CMK (cell line): ENCODE results near the gene TGDS.

Source experiments
- DNase-seq: peaks from one replicate; pipeline ENCODE4 v3.0.0-alpha.2; 2010; ENCODE audit warnings: low read depth

The TGDS gene

DNA sequence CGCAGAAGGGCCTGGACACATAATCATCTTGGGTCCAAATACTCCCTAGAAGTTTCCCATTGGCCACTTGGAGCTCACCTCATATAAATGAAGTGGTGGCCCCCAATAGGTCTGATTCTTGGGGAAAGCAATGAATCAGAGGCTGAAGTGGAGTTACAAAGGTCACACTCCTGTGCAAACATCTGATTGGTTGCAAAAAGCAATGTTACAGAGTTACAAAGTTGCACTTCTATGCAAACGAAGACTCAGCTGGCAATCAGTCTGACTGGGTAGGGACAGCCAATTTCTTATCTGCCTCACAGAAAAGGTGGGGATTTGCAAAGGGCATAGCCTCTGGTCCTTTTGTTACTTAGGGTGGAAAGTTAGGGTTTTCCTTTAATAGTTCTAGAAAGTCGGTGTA lies 3.9 kb upstream of the TGDS start:
- no peak for DNase-seq

DNA sequence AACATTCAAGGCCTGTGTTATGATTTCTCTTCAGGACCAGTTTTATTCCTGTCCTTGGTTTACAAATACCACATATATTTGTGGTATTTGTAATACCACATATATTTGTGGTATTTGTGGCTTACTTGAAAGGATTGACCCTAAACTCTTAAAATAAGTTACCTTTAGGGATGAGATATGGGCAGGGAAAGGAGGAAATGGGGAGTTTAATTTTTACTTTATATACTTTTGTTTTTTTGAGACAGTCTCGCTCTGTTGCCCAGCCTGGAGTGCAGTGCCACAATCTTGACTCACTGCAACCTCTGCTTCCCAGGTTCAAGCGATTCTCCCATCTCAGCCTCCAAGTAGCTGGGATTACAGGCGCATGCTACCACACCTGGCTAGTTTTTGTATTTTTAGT lies 2.3 kb upstream of the TGDS start:
- DNase-seq = no peak

GRCh38 chr13:94596575-94596971 lies 621 bp upstream of the TGDS start:
- no peak for DNase-seq

DNA sequence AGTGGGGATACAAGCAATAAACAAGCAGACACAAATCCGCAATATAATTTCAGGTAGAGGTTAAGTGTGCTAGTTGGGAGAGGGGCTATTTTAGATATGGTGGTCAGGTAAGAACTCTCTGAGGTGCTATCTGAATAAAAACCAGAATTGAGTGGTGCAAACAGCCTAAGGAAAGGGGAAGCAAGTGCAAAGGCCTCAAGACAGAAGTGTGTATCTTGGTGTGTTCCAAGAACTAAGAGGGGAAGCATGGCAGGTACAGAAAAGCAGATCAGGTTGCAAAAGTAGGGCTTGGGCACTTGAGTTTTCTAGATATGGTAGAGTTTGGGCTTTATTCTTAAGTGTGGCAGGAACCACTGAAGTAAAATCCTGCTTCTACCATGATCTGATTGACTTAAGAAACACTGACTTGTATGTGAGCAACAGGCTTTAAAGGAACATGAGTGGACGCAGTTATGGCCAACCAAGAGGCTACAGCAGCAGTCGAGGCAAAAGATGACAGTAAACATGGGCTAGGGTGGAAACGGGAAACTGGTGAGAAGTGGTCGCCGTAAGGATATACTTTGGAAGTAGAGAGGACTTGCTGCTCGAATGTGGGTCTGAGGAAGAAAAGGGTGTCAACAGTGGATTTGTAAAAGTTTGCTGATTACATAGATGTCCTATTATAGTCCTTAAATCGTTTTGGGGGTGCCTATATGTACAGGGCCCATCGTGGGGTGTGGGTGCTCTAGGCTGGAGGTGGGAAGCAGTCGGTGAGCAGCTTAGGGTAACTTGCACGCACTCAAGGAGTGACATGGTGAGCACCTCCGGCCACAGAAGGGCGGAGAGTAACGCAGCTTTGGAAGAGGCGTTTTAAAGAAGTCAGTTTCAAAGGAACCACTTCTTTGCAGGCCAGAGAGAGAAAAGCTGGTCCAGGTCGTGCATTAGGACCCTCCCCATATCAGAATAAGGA lies 677 bp downstream of the TGDS start:
- no peak for DNase-seq

DNA sequence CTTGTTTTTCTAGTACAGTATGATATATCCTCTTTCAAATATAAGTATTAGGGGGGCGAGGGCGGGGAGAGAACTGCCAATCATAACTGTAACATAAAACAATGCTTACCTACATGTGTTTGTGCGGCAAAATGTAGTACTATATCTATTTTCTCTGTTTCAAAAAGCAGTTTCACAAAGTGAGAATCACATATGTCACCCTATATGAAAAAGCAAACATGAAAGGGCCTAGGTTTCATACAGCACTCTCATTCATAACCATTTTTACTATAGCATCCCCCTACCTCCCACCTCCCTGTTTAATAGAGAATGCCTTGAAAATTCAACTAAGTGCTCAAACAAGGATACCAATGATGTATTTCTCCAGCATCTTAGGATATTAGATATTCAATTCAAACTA lies 5.2 kb downstream of the TGDS start:
- DNase-seq = no peak

DNA sequence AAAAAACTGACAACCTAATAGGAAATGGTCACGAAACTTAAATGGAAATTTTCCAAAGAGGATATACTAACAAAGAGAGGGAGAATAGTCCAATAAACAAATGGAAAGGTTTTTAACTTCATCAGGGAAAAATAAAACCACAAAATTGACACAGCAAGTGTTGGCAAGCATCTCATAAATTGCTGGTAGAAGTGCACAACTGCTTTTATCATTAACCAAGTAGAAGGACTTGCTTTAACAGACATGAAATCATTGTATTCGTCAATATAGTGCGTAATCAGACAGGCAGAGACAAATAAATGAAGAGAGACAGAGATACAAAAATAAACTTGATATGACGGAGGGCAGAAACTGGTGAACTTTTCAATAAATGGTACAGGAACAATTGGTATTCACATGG lies 7.4 kb downstream of the TGDS start:
- DNase-seq = no peak

GRCh38 chr13:94586371-94586770 lies 9.6 kb downstream of the TGDS start:
- no peak for DNase-seq

GRCh38 chr13:94585543-94586101 lies 10.3 kb downstream of the TGDS start:
- DNase-seq = no peak

- DNase-seq = no peak
Measured at GRCh38 chr13:94583926-94584325, 12.0 kb downstream of the TGDS start.

DNA sequence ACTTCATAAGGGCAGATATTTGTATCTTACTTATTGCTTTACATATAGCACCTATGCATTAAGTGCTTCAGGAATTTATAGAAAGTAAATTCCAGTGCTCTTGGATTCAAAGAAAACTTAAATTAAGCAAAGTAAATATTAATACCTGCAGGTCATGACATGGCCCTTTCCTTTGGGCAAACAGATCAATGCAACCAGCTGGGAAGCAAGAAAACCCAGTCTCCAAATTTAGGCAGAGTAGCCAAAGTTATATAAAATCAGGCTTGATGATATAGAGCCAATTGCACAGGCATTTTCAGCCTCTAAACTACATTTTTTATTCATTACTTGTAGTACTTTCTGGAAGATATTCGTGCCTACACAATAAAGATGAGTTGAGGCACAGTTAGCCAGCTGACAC lies 16.9 kb downstream of the TGDS start:
- DNase-seq = no peak

GRCh38 chr13:94569615-94570014 lies 26.3 kb downstream of the TGDS start:
- no peak for DNase-seq

GRCh38 chr13:94568443-94568842 lies 27.5 kb downstream of the TGDS start:
- no peak for DNase-seq

GRCh38 chr13:94567581-94567980 lies 28.4 kb downstream of the TGDS start:
- no peak for DNase-seq

- DNase-seq = no peak
Measured at GRCh38 chr13:94561126-94561525, 34.8 kb downstream of the TGDS start.

DNA sequence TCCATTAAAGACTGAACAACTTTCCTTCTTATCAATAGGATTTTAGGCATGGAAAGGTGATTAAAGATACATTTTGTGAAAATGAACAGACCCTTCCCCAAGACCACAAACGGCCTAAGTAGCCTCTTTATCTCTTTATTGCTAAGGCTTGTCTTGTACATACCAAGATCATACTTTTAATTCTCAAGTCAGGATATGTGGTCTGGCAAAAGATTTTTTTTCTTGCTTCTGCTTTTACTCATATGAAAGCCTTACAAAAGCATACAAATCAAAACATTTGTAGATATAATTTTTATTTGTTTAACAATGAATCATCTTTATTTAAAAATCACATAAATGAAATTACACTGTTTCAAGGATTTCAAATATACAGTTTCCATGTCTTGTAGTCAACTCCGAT lies 35.8 kb downstream of the TGDS start:
- DNase-seq = no peak

DNA sequence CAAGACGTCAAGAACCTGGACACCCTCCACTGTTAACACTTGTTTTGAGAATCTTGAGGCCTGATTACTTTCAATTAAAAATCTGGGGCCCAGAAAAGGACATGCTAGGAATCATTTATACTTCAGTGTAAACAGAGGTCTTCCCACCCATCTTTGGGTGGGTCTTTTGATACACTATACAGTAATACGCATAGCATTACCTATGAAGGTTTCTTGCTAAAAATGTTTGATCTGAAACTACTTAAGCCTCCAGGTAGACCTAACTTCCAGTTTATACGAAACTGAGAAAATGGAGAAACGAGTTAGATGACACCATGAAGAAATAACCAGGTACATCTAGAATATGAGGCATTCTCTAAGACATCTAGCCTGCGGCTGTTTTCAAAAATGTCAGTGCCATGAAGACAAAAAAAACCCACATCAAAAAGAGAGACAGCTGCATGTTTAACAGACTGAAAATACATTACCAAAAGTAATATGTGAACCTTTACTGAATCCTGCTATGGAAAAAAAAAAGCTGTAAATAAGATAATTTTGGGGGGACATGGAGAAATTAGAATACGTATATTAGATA lies 36.6 kb downstream of the TGDS start:
- DNase-seq = no peak

DNA sequence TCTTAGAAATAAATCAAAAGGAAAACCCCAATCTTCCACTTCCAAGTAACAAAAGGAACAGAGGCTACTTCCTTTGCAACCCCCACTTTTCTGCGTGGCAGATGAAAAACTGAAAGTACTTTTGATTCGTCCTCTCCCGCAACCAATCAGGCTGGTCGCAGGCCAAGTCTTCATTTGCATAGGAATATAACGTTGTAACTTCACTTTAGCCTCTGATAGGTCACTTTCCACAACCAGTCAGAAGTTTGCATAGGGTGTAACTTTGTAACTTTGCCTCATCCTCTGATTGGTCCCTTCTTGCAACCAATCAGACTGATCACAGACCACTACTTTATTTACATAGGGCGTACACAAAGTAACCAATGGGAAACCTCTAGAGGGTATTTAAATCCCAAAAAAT lies 37.2 kb downstream of the TGDS start:
- DNase-seq = peak; percentile 54

DNA sequence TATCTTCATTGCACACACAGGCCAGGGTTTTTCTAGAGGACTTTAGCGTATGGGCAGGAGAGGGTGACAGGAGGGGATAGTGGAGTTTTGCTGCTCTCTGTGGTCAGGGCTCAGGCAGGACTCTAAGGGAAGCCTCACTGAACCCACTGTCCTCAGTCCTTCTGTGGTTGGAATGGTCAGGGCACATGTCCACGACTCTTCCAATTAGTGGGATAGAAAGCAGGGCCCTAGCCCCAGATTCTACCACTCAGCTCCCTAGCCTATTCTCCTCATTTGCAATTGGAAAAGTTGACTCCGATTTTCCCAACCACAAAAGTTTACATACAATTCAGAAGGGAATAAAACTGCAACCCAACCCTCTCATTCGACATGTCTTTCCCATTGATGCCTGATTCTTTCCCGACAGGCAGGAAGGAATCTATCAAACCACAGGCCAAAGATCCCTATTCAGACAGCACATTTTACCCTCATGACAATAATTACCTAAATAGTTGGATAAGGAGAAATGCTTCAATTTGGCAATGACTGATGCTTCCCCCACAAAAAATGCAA lies 38.2 kb downstream of the TGDS start:
- DNase-seq = no peak

DNA sequence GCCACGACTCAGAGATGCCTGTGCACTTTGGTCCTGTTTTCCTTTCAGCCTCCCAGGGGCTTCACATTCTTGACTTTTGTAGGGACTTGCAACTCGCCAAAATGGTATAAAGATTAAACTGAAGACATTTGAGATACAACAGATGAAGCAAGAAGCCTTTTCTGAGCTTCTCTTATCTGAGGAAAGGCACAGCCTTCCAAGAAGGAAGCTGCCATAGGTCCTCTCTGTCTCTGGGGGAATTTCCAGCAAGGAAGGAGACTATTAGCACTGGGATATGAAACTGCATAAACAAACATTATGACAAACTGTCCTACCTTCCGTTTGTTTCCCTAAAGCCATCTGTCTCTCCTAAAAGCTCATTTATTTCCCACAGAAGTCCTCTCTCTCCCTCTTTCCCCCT lies 39.3 kb downstream of the TGDS start:
- DNase-seq = no peak

DNA sequence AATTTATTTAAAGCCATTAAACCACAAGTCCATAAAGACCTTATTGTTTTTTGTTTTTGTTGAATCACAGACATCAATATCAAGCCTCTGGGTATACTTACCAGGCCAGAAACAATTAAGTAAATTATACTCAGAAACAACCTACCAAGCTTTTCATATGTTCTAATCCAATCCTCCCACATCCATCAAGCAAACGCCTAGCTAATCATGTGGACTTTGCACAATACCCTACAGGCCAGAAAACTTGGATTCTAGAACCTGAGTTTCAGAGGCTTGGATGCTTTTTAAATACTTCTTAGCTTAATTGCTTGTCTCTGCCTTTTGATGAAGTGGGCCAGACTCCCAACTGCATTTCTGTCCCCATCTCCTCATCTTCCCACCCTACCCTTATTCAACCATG lies 39.9 kb downstream of the TGDS start:
- DNase-seq = no peak

- no peak for DNase-seq
Measured at GRCh38 chr13:94553766-94554165, 42.2 kb downstream of the TGDS start.

DNA sequence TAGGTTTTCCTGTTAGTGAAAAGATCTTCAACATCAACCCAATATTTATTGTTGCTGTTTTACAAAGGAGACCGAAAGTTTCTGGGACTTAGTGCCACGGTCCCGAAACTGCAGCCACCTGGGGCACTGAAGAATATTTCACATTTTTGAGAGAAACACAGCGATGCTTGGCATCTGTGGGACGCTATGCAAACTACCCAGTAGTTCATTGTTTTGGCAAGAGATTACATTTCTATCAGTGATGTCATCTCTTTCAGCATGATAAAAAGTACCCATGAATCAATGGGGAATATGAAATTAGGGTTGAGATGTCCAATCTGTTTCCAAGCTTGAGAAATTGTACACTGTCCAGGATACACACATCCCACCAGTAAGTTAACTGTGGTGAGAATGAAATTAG lies 43.9 kb downstream of the TGDS start:
- DNase-seq = no peak

- DNase-seq = no peak
Measured at GRCh38 chr13:94550062-94550738, 45.8 kb downstream of the TGDS start.
